GF-D8 (cell line): ENCODE results near the gene IFNA14.
"Not testable (repeated sequence)": the region's sequence is repeated elsewhere in the genome, so short reads cannot be mapped to it uniquely, and the experiment has no call there.

Experiments used
- DNase-seq: peaks from one replicate; lab custom pipeline; 2025; lab: John Stamatoyannopoulos, UW

The IFNA14 gene

GRCh38 chr9:21239911-21240310 lies at the start of gene IFNA14:
TSS of gene IFNA14 (minus strand) at chr9:21240005. CDS start at chr9:21239935, 70 bp downstream.
- no peak for DNase-seq

DNA sequence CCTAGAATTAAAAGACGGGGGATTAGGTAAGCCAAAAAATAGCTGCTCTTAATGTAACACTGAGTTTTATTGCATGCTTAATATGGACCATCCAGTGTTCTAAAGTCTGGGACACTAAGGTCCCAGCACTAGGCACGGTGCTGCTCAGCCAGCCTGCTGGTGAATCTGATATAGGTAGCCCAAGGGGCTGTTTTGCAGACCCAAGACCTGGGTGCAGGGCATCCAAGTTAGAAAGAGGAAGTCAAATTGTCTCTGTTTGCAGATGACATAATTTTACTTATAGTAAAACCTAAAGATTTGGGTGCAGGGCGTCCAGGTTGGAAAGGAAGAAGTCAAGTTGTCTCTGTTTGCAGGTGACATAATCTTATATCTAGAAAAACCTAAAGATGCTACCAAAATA lies 47.5 kb upstream of the IFNA14 start:
- DNase-seq: no peak

GRCh38 chr9:21286659-21287058 lies 46.9 kb upstream of the IFNA14 start:
- no peak for DNase-seq

- DNase-seq: no peak
These were observed 46.3 kb upstream of the IFNA14 start for GRCh38 chr9:21286099-21286498.

- no peak for DNase-seq
These were observed 41.5 kb upstream of the IFNA14 start for GRCh38 chr9:21281275-21281674.

GRCh38 chr9:21268347-21268657 lies 28.5 kb upstream of the IFNA14 start:
- DNase-seq: no peak

DNA sequence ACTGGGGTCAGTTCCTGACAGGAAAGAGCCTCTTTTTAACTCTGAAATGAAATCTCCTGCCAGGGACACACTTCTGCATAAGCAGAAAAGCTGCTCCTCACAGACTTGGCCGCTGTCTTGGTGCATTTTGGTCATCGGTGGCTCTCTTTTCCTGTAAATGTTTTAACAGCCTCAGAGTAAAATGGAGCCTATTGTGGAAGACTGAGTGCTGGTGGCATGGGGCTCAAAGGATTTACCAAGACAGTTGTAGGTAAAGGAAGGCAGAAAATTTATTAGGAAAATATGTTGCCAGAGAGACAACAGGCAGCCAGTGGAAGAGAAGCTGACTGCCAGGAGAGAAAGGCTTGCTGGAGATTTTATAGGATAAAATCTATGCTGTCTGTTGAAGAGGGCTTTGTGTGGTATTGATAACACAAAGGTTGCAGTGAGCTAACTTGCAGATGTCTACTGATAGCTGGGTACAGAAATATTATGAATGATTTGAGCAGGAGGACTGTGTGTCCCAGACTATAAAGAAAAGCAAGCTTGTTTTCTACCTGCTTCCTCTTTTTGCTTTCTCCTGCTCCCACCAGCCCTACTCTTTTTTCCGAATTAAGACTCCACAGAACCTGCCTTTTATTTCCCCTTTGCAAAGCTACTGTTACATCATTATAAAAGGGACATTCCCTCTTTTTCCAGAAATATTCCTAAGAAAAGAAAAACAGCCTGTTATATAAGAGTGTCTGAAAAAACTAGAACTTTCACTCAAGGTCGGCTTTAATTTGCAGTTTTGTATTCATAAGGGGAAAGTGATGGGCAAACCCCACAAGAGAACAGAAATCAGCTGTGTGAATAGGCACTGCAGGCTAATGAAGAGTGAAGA lies 27.9 kb upstream of the IFNA14 start:
- DNase-seq: no peak

DNA sequence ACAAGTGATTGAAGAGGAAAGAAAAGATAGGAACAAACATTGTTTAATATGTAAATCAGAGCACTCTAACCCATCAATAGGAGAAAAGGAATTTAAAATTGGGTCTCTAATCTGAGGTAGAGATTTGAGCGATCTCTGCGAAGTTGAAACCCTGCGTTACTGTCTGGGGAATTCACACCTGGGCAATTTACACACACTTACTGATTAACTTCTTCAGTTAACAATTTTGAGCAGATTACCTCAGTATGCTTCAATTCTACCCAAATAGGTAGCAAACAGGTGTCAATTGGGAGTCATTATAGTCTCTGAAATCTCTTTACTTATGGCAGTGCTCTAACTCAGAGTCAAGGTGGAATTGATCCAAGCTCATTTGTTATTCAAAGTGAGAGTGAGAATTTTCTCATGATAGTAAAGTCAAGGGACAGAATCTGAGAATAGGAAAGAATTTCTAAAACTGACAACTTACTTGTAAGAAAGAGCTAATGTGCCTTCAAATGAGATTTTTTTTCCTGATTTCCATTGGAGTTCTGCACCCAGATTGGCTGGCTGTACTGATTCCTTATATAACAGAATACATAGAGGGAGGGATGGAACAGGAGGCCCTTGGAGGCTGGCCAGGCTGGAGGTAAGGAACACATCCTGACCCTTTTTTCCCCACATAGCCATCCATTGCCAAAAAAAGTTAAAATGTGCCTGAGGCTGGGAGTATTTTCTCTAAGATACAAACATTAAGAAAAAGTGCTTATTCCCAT lies 27.1 kb upstream of the IFNA14 start:
- no peak for DNase-seq

- no peak for DNase-seq
These were observed 25.8 kb upstream of the IFNA14 start for GRCh38 chr9:21265421-21266189.

DNA sequence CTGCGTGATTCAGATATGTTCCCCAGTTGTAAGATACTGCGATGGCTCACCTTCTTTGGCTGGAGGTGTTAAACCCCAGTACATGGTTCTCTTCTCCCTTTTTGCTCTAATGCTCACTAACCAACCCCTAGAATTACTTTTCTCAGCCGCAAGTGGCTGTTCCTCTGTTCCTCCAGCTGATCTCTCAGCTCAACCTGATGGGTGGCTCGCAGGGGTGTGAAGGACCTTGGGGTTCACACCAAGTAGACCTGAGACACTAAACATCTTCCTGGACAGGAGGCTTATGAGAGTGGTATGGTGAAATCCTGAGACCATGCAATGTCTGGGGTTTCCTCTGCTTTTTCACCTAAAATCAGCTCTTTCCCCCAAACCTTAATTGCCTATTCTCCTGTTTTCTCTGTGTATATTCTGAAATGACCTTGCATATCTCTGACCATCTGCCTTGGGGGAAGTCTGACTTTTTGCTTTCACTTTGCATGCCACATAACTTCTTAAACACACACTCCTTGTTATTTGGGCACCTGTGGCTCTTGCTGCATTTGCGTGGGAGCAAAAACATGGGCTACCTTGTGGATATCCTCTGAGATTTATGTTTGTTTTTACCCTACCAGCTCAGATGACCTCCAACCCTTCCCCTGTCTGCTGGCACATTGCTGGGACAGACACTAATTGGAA lies 15.9 kb upstream of the IFNA14 start:
- no peak for DNase-seq

GRCh38 chr9:21252721-21253547 lies 13.1 kb upstream of the IFNA14 start:
- peak; percentile 52 for DNase-seq

DNA sequence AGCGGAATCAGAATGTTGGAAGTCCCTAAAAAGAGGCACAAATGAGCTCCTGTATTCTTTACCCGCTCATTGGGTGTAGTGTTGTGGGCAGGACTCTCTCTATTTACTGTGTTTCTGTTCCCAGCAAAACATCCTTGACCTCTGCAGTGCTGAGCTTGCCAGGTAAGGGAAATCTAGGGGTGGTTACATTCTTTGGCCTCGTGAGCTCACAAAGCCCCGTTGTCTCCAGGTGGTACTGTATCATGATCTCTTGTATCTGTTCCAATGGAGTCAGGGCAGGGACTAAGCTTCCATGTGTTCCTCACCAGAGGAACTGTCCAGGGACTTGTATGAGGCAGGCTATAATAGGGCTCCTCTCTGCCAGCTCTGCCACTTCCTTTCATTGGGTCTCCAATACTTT lies 11.8 kb upstream of the IFNA14 start:
- DNase-seq: no peak

- no peak for DNase-seq
These were observed 11.4 kb upstream of the IFNA14 start for GRCh38 chr9:21251190-21251589.

GRCh38 chr9:21244836-21245235 lies 5.0 kb upstream of the IFNA14 start:
- DNase-seq: peak; percentile 12

GRCh38 chr9:21236360-21236714 lies 3.5 kb downstream of the IFNA14 start:
- not testable (repeated sequence) for DNase-seq

GRCh38 chr9:21235468-21236359 lies 4.1 kb downstream of the IFNA14 start:
- DNase-seq: peak; percentile 29

DNA sequence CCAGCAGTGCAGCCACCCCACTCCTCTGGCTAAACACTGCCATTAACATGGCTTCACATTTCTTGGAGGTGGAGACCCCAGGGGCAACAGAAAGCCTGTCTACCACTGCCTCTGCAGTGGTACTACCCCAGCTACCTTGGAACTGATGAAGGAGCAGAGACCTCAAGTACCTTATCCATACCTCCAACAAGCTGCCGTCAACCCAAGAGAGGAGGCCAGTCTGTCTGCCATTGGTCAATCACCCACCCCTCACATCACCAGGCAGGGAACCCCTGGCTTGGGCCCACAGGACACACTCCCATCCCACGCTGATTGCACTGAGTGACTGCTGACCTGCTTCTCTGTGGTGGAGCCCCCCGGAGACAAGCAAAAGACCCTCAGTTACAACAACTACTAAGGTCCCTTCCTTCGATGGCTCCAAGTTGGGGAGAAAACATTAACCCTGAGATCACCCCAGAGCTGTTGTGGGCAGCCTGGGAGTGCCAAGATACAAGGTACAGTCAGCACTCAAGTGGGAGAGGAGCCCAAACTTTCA lies 5.6 kb downstream of the IFNA14 start:
- no peak for DNase-seq

DNA sequence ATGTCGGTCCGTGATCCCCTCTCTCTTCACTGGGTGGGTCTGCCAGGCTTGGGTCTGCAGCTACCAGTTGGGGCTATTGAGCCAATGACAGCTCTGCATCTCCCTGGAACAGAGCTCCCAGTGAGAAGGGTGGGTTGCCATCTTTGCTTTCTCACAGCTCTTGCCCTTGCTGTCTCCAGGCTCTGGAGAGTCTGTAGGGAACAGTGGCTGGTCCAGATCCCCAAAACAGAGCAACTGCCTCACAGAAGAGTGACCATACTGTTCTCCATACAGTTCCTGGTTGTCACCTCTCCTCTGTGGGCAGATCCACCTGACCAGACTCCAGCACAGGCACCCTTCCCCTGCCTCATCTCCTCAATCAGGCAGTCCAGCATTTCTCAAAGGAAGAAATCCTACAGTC lies 6.5 kb downstream of the IFNA14 start:
- no peak for DNase-seq

- DNase-seq: no peak
These were observed 11.7 kb downstream of the IFNA14 start, which contains the start of gene IFNA17 for GRCh38 chr9:21228122-21228521. TSS of gene IFNA17 (minus strand) at chr9:21228222. CDS start at chr9:21228173, 49 bp downstream.

- DNase-seq: not testable (repeated sequence)
These were observed 22.6 kb downstream of the IFNA14 start, which contains the start of gene IFNA16 for GRCh38 chr9:21217211-21217610. TSS of gene IFNA16 (minus strand) at chr9:21217311. CDS start at chr9:21217305, 6 bp downstream.
